ENCODE data around the gene PRKCQ.

GRCh38 chr10:6542999-6543430 is 37.1 kb downstream of the PRKCQ start:
- TF ChIP-seq CTCF (IDR thresholded peaks at IDR 0.05; ENCODE audit: low read depth, low read length) = no peak
- TF ChIP-seq POLR2A (IDR thresholded peaks at IDR 0.05; ENCODE audit: extremely low read depth, insufficient read length) = no peak
- no peak for TF ChIP-seq MYC (IDR thresholded peaks at IDR 0.05; ENCODE audit: low read depth, low read length)
- TF ChIP-seq MAX (IDR thresholded peaks at IDR 0.05; ENCODE audit: low read depth, low read length) = no peak
